Measurements from ENCODE around the gene TMEM132E.

- TF ChIP-seq CTCF (IDR thresholded peaks at IDR 0.05) (no peak), ZFX (IDR thresholded peaks at IDR 0.05; ENCODE audit: borderline replicate concordance) (no peak)
Measured at GRCh38 chr17:34603974-34604373, 24.6 kb downstream of the TMEM132E start.

Data from 22Rv1 (cell line).